Skeletal muscle tissue (tissue), 4 donors: ENCODE data around the gene FOXL3. TPM values are rescaled to one million over a fixed set of nuclear protein-coding genes. Genes with fewer than 3 reads are reported as not detected.

Experiments
- H3K27ac ChIP-seq: one replicate; pipeline ENCODE4 v1.7.0; 2013; ENCODE audit warnings: mild to moderate bottlenecking, low read depth, low read length, inconsistent platforms
- H3K27me3 ChIP-seq, 3 donors: one replicate each; pipeline ENCODE4 v1.7.0; 2013; ENCODE audit warnings: low read length in 3 of 3; ENCODE audit not compliant: control insufficient read depth in 3 of 3, insufficient read depth in 3 of 3
- H3K36me3 ChIP-seq, 3 donors: one replicate each; pipeline ENCODE4 v1.7.0; 2013; ENCODE audit warnings: low read length in 3 of 3; ENCODE audit not compliant: control insufficient read depth in 3 of 3, insufficient read depth in 3 of 3
- H3K4me1 ChIP-seq, 3 donors: one replicate each; pipeline ENCODE4 v1.7.0; 2013; ENCODE audit warnings: low read length in 3 of 3, mild to moderate bottlenecking in 3 of 3; ENCODE audit not compliant: control insufficient read depth in 3 of 3, insufficient read depth in 3 of 3
- H3K4me3 ChIP-seq, 3 donors: one replicate each; pipeline ENCODE4 v1.7.0; 2013; ENCODE audit warnings: low read length in 3 of 3
- H3K9ac ChIP-seq, 3 donors: one replicate each; pipeline ENCODE4 v1.7.0; 2013; ENCODE audit warnings: low read length in 3 of 3, mild to moderate bottlenecking in 3 of 3, moderate library complexity in 2 of 3, low read depth in 1 of 3
- H3K9me3 ChIP-seq, 3 donors: one replicate each; pipeline ENCODE4 v1.7.0; 2013; ENCODE audit warnings: low read length in 3 of 3; ENCODE audit not compliant: control insufficient read depth in 3 of 3
- total RNA-seq: library from RNA; depleted of rRNA; stranded (reverse); fragments of >200 nt; gene quantifications from one replicate; pipeline ENCODE4 v1.2.3, GENCODE V29; 2014
- donor health status: Osteomylitis.

The FOXL3 gene
- total RNA-seq, 1 donor from 2014 or later, result not detected

DNA sequence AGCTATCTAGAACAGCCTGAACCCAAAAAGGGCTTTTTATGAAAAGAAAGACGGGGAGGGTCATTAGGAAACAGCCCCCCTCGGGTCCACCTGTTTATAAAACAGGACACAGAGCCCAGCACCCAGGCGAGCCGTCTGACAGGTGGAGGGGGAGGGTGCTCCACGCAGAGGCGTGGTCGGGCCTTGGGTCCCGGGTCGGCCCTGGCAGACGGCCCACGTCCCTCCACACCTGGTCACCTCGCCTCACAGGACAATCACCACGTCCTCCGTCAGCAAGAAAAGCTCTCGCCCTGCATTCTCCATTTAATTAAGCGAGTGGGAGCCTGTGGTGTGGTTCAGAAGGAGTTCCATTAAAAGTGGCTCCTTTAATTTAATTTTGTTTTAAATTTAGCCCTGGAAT is 42.3 kb upstream of the FOXL3 start:
- peaks cover 23 to 41% (median 26%) of the 10 kb centered on the region in 3 donors for H3K36me3 ChIP-seq
- H3K27ac ChIP-seq, result no peak overlapping the region
- no peak overlapping the region for H3K9ac ChIP-seq
- no peaks in the 10 kb centered on the region for H3K9me3 ChIP-seq
- H3K4me1 ChIP-seq, result peaks cover 2 to 5% (median 4%) of the 10 kb centered on the region in 3 donors
- no peak overlapping the region for H3K4me3 ChIP-seq
- no peaks in the 10 kb centered on the region for H3K27me3 ChIP-seq

- Histone ChIP-seq H3K27ac (no peak overlapping the region), H3K4me3 (no peak overlapping the region), H3K4me1 (peaks cover 10 to 15% (median 13%) of the 10 kb centered on the region in 3 donors), H3K36me3 (peaks cover 23 to 46% (median 26%) of the 10 kb centered on the region in 3 donors), H3K9me3 (no peaks in the 10 kb centered on the region), H3K9ac (no peak overlapping the region), H3K27me3 (no peaks in the 10 kb centered on the region)
Measured at GRCh38 chr7:248732-249435, 41.1 kb upstream of the FOXL3 start.

DNA sequence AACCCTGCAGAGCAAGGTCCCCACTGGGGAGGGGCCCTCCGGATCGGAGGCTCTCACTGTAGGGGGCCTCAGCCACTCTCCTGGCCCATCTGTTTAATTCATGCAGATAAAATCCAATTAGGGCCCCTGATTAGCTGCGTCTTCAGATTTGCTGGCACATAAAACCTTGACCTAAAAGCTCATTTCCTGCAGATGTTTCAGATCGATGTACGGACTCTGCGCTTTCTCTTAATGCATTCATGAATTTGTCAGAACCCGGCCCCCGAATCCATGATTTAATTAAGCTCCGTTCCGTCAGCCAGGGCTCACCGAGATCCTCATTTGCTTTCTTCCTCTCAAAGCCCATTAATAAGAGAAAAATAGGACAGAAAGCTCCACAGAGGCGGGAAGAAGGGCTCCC is 40.0 kb upstream of the FOXL3 start:
- Histone ChIP-seq H3K9me3 (no peaks in the 10 kb centered on the region), H3K4me1 (peaks cover 10 to 15% (median 10%) of the 10 kb centered on the region in 3 donors), H3K4me3 (no peak overlapping the region), H3K36me3 (peaks cover 23 to 53% (median 24%) of the 10 kb centered on the region in 3 donors), H3K27ac (no peak overlapping the region), H3K27me3 (no peaks in the 10 kb centered on the region), H3K9ac (no peak overlapping the region)

DNA sequence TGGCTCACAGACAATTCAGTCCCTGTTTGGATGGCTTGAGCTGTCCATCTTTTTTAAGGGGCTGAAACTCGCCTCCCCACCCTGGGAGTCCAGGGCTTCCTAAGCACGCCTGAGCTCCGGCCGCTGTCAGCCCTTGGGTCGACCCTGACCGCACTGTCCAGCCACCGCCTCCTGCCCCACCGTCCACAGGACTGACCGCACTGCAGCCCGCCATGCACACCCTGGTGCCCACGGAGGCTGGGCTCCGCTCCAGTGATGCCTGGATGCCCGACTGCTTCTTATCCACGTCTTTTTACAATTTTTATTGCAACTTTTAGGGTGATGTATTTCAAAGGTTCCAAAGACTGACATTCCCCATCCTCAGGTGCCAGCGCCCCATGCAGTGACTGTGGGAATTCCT is 39.4 kb upstream of the FOXL3 start:
- Histone ChIP-seq H3K27ac (no peak overlapping the region), H3K36me3 (peaks cover 23 to 52% (median 24%) of the 10 kb centered on the region in 3 donors), H3K9me3 (no peaks in the 10 kb centered on the region), H3K4me1 (peaks cover 10 to 15% (median 10%) of the 10 kb centered on the region in 3 donors), H3K4me3 (no peak overlapping the region), H3K27me3 (no peaks in the 10 kb centered on the region), H3K9ac (no peak overlapping the region)

DNA sequence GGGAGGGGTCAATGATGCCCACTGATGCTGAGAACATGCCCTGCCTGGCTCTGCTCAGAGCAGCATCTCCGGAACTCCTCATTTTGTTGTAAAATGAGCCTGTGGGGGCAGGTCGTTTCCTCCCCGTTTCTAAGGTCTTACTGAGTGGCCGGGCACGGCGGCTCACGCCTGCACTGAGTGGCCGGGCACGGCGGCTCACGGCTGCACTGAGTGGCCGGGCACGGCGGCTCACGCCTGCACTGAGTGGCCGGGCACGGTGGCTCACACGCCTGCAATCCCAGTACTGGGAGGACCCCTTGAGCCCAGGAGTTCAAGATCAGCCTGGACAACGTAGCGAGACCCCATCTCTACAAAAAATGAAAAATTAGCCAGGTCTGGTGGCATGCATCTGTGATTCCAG is 39.0 kb upstream of the FOXL3 start:
- H3K27ac ChIP-seq, result no peak overlapping the region
- no peaks in the 10 kb centered on the region for H3K9me3 ChIP-seq
- peaks cover 23 to 52% (median 26%) of the 10 kb centered on the region in 3 donors for H3K36me3 ChIP-seq
- no peak overlapping the region for H3K9ac ChIP-seq
- peaks cover 10 to 15% (median 10%) of the 10 kb centered on the region in 3 donors for H3K4me1 ChIP-seq
- no peaks in the 10 kb centered on the region for H3K27me3 ChIP-seq
- H3K4me3 ChIP-seq, result no peak overlapping the region

- Histone ChIP-seq H3K9me3 (no peaks in the 10 kb centered on the region), H3K4me1 (peaks cover 10 to 15% (median 10%) of the 10 kb centered on the region in 3 donors), H3K4me3 (no peak overlapping the region), H3K27me3 (no peaks in the 10 kb centered on the region), H3K9ac (no peak overlapping the region), H3K36me3 (peaks cover 25 to 53% (median 31%) of the 10 kb centered on the region in 3 donors), H3K27ac (no peak overlapping the region)
Measured at GRCh38 chr7:251446-252175, 38.4 kb upstream of the FOXL3 start.

- no peak overlapping the region for H3K4me3 ChIP-seq
- H3K36me3 ChIP-seq, result peaks cover 29 to 57% (median 35%) of the 10 kb centered on the region in 3 donors
- H3K27me3 ChIP-seq, result no peaks in the 10 kb centered on the region
- H3K9ac ChIP-seq, result no peak overlapping the region
- H3K9me3 ChIP-seq, result no peaks in the 10 kb centered on the region
- no peak overlapping the region for H3K27ac ChIP-seq
- H3K4me1 ChIP-seq, result peaks cover 10 to 15% (median 10%) of the 10 kb centered on the region in 3 donors
Measured at GRCh38 chr7:252216-252965, 37.6 kb upstream of the FOXL3 start.

DNA sequence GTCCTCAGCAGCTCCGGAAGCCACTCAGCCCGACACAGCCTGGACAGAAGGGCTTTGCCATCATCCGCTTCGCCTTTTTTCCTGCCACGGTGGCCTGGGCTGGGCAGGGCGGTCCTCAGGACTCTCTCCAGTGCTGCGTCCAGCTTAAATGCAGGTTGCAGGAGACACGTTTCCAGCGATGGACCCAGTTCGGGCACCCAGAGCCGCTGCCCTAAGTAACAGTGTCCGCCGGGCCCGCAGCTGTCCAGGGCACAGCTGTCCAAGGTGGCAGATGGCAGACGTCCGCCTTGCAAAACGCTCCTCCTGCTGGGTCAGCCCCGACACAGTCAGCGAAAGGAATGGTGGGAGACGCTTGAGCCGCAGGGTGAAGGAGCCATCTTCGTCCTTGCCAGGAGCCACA is 37.0 kb upstream of the FOXL3 start:
- H3K9me3 ChIP-seq, result no peaks in the 10 kb centered on the region
- peaks cover 10 to 15% (median 10%) of the 10 kb centered on the region in 3 donors for H3K4me1 ChIP-seq
- H3K4me3 ChIP-seq, result peak overlapping the region in 2 of 3 donors; percentile 30 to 66
- H3K9ac ChIP-seq, result peak overlapping the region in 1 of 3 donors; percentile 76
- no peak overlapping the region for H3K27ac ChIP-seq
- no peaks in the 10 kb centered on the region for H3K27me3 ChIP-seq
- H3K36me3 ChIP-seq, result peaks cover 29 to 58% (median 39%) of the 10 kb centered on the region in 3 donors

- peak overlapping the region in 2 of 3 donors; percentile 30 to 66 for H3K4me3 ChIP-seq
- H3K27me3 ChIP-seq, result no peaks in the 10 kb centered on the region
- H3K36me3 ChIP-seq, result peaks cover 32 to 61% (median 38%) of the 10 kb centered on the region in 3 donors
- no peaks in the 10 kb centered on the region for H3K9me3 ChIP-seq
- H3K27ac ChIP-seq, result no peak overlapping the region
- peaks cover 10 to 15% (median 10%) of the 10 kb centered on the region in 3 donors for H3K4me1 ChIP-seq
- peak overlapping the region in 2 of 3 donors; percentile 51 to 76 for H3K9ac ChIP-seq
Measured at GRCh38 chr7:253581-254336, 36.2 kb upstream of the FOXL3 start.
